Measurements from ENCODE around the gene APCDD1L. TPM values are rescaled to one million over a fixed set of nuclear protein-coding genes. Genes with fewer than 3 reads are reported as not detected.

Gene APCDD1L
- total and polyA plus RNA-seq, 4 donors: 0.04 TPM; not detected in 3

- Histone ChIP-seq H3K9me3 (ENCODE audit: control insufficient read depth in 4 of 4, low read length in 3 of 4) (no peaks in the 10 kb centered on the region), H3K4me3 (ENCODE audit: low read depth in 1 of 3, low read length in 3 of 3) (no peak overlapping the region), H3K36me3 (ENCODE audit: control insufficient read depth in 4 of 4, insufficient read depth in 3 of 4, low read depth in 1 of 4, low read length in 3 of 4) (no peaks in the 10 kb centered on the region), H3K9ac (ENCODE audit: low read depth in 1 of 2, low read length in 2 of 2) (no peak overlapping the region), H3K27me3 (ENCODE audit: control insufficient read depth in 4 of 4, insufficient read depth in 4 of 4, low read length in 3 of 4) (peaks cover 0 to 2% (median 0%) of the 10 kb centered on the region in 4 donors), H3K4me1 (ENCODE audit: control insufficient read depth in 4 of 4, insufficient read depth in 4 of 4, low read length in 3 of 4) (no peaks in the 10 kb centered on the region), H3K27ac (ENCODE audit: low read depth in 1 of 2, low read length in 2 of 2) (no peak overlapping the region)
- no peak for DNase-seq (ENCODE audit: low spot score)
- TF ChIP-seq RAD21 (IDR thresholded peaks at IDR 0.05) (no peak), MAX (IDR thresholded peaks at IDR 0.05) (no peak), ZBTB33 (IDR thresholded peaks at IDR 0.05) (no peak), FOXA2 (IDR thresholded peaks at IDR 0.05) (no peak), RXRA (IDR thresholded peaks at IDR 0.05) (no peak)
- 81% methylated on average over 11 of the region's 11 CpGs for WGBS
Observed at GRCh38 chr20:58552366-58552934, 37.3 kb upstream of the APCDD1L start.

- no peak overlapping the region for H3K9ac ChIP-seq (ENCODE audit: low read depth in 1 of 2, low read length in 2 of 2)
- H3K27ac ChIP-seq (ENCODE audit: low read depth in 1 of 2, low read length in 2 of 2): no peak overlapping the region
- TF ChIP-seq MAX (IDR thresholded peaks at IDR 0.05): no peak
- no peak for TF ChIP-seq GABPA (IDR thresholded peaks at IDR 0.05 in 1 of 2, conservative IDR thresholded peaks at IDR 0.05 in 1 of 2)
- no peaks in the 10 kb centered on the region for H3K9me3 ChIP-seq (ENCODE audit: control insufficient read depth in 4 of 4, low read length in 3 of 4)
- H3K27me3 ChIP-seq (ENCODE audit: control insufficient read depth in 4 of 4, insufficient read depth in 4 of 4, low read length in 3 of 4): peaks cover 0 to 6% (median 2%) of the 10 kb centered on the region in 4 donors
- WGBS: 91% methylated on average over 8 of the region's 8 CpGs
- no peak overlapping the region for H3K4me3 ChIP-seq (ENCODE audit: low read depth in 1 of 3, low read length in 3 of 3)
- H3K4me1 ChIP-seq (ENCODE audit: control insufficient read depth in 4 of 4, insufficient read depth in 4 of 4, low read length in 3 of 4): no peaks in the 10 kb centered on the region
- no peak for DNase-seq (ENCODE audit: low spot score)
- no peaks in the 10 kb centered on the region for H3K36me3 ChIP-seq (ENCODE audit: control insufficient read depth in 4 of 4, insufficient read depth in 3 of 4, low read depth in 1 of 4, low read length in 3 of 4)
Observed at GRCh38 chr20:58551631-58552030, 36.4 kb upstream of the APCDD1L start.

- Histone ChIP-seq H3K4me3 (ENCODE audit: low read depth in 1 of 3, low read length in 3 of 3) (no peak overlapping the region), H3K4me1 (ENCODE audit: control insufficient read depth in 4 of 4, insufficient read depth in 4 of 4, low read length in 3 of 4) (no peaks in the 10 kb centered on the region), H3K36me3 (ENCODE audit: control insufficient read depth in 4 of 4, insufficient read depth in 3 of 4, low read depth in 1 of 4, low read length in 3 of 4) (no peaks in the 10 kb centered on the region), H3K9me3 (ENCODE audit: control insufficient read depth in 4 of 4, low read length in 3 of 4) (no peaks in the 10 kb centered on the region), H3K9ac (ENCODE audit: low read depth in 1 of 2, low read length in 2 of 2) (no peak overlapping the region), H3K27me3 (ENCODE audit: control insufficient read depth in 4 of 4, insufficient read depth in 4 of 4, low read length in 3 of 4) (peaks cover 0 to 8% (median 2%) of the 10 kb centered on the region in 4 donors), H3K27ac (ENCODE audit: low read depth in 1 of 2, low read length in 2 of 2) (no peak overlapping the region)
- WGBS: 55% methylated on average over 17 of the region's 17 CpGs
- TF ChIP-seq HNF4G (IDR thresholded peaks at IDR 0.05) (no peak), CTCF (IDR thresholded peaks at IDR 0.05; ENCODE audit: low read depth, low read length, missing input control) (no peak)
- no peak for DNase-seq (ENCODE audit: low spot score)
Observed at GRCh38 chr20:58550275-58551059, 35.3 kb upstream of the APCDD1L start.
